NOMO-1 treated with DMSO at 0.1 percent for 48 hours (cell line): ENCODE data around the gene CC2D1B.

Experiments used
- DNase-seq: peaks from one replicate; lab custom pipeline; 2025; ENCODE audit not compliant: unreplicated experiment; lab: John Stamatoyannopoulos, UW

The CC2D1B gene

DNA sequence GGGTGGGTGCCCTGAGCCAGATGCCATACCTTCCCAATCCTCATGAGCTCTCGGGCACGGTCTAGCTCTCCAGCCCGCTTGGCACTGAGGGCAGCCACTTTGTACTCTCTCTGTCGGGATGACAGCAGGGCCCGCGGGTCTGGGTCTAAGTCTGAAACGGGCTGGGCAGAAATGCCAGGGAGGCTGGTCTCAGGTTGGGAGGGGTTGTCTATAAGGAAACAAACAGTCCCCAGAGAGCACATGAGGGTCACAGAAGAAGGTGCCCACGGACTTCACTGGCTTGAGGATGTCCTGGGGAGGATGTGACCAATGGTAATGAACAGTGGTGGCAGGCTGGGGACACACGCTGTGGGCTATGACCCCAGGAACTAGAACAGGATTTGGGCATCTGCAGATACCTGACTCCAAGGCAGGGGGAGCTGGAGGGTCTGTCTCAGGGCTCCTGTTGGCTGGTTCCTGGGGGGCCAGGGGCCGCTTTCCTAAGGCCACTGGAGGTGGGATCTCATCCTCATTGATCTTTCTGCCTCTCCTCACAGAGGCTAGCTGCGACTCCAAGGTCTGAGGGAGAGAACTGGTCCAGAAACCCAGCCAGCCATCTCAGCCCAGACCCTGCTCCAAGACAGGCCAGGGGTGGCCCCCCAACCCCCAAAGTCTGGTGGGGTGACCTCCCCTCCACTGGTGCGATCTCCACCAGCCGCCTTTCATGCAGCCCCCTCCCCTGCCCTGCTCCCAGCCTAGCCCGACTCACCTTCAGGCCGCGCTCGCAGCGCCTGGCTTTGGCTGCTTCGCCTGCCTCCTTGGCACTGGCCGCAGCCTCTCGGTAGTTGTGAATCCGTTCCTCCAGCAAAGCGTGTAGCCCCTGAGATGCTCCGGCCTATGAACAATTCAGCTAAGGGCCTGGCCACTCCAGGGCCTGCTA is 6.1 kb downstream of the CC2D1B start:
- no peak for DNase-seq

DNA sequence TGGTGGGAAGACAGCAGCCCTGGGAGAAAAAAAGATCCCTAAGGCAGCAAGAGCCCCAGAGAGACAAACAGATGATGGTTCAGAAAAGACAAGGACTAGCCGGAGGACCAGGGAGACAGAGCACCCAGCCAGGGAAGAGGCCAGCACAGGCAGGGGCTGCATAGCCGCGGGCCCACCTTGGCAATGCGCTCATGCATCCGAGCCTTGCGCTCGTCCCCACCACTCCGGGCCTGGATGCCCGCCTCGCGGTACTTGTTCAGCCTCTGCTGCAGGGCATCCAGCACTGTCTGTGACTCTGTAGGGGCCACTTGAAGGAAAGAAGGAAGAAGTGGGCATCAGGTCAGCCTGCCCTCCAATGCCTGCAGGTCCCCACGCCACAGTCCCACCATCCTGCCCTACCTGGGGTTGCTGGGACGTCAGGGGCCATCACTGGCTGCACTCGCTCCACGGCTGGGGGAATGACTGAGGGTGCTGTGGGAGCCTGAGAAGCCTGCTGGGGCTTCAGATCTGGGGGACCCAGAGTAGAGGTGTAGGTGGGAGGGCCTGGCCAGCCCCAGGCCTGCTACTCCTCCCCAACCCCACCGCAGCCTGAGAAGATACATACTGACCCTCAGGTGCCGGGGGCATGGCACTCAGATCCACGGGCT is 7.0 kb downstream of the CC2D1B start:
- DNase-seq: no peak

DNA sequence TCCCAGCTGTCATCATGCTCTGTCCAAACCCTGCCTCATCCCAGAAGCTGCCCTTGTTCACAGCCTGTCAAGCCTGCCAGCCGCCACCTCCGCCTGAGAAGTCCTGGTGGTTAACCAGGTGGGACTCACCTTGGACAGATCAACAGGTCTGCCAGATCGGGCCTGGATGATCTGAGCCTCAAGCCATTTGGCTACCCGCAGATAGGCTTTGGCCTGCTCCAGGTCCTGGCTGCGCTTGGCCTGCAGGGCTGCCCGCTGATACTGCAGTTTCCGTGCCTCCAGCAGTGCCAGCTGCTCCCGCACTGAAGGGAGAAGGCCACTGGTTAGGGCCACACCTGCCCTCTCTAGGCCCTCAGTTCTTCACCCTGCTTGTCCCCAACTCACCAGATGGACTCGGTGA is 8.6 kb downstream of the CC2D1B start:
- DNase-seq: no peak

DNA sequence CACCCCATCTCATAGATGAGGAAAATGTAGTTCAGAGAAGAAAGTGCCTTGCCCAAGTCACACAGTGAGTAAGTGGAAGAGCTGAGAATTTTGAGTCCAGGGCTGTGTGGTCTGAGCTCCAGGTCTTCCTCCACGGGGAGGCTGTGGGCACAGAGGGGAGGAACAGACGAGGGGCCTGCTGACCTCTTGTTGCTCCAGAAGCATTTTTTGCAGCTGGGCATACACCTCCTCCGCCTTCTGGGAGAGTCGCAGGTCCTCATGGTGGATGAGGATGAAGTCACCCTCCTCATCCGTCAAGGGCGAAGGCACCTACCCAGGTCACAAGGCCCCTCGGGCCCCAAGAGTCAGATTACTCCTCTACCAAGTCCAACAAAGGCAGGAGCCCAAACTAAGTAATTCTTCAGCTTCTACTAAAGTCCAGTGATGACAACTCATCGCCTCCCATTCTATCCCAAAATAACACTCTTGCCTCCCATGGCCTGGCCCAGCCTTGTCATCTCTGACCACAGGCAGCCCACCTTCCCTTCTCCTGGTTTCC is 9.1 kb downstream of the CC2D1B start:
- no peak for DNase-seq

DNA sequence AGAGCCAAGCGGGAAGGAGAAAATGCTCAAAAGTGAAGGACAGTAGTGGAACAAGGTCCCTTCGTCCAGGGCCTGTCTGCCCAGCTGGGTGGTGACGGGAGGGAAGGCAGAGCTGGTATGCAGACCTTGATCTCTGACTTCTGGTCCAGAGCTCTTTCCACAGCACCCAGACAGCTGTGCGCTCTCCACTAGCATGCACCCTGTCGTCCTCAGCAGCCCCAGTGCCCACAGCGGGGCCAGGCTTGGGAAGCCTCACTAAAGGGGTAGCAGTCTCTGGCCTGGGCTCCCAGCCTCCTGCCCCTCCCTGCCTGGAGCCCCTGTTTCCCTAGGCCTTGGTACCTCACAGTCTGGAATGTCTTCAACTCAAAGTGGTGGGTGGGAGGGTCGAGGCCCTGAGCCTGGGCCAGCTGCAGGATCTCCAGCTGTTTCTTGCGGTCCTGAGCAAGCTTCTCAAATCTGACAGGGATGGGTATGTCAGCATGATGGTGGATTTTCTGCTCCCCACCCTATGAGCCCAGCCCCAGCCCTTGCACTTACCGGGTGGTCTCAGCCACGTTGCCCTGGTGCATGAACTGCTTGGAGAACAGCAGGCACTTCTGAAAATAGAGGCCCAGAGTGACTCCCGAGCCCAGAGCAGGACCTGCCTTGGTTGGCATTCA is 10.0 kb downstream of the CC2D1B start:
- no peak for DNase-seq

DNA sequence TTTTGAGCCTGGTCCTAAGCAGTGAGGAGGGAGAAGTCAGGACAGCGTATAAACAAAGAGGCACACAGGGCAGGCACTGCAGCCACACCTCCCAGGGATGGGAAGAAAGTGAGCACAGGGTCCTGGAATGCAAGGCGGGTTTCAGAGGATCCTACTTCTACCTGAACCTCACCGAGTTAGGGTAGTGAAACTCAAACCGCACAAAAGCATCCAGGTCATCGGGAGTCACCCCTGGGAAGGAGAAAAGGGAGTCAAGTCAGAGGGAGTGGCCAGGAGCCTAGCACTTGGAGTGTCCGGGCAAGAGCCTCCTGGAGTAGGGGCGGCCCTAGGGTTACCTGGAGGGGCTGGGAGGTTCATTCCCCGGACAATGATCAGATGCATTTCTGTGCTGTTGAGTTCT is 10.6 kb downstream of the CC2D1B start:
- DNase-seq: no peak

DNA sequence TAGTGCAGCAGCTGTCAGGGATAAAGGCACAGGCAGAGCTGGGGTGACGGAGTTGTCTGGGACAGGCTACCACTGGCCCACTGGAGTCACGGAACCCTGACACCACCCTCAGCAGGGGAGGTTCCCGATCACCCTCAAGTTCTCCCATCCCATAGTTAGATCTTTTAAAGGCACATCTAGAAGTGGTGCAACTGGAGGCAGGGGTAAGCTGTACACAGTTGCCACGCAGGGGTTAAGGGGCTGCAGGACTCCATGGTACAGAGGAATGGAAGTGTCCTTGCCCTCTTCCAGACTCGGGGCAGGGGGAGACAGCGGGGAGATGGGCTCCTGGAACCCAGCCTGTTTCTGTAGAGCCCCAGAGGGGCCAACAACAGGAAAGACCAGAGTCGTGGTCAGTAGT is 13.3 kb downstream of the CC2D1B start:
- DNase-seq: no peak

DNA sequence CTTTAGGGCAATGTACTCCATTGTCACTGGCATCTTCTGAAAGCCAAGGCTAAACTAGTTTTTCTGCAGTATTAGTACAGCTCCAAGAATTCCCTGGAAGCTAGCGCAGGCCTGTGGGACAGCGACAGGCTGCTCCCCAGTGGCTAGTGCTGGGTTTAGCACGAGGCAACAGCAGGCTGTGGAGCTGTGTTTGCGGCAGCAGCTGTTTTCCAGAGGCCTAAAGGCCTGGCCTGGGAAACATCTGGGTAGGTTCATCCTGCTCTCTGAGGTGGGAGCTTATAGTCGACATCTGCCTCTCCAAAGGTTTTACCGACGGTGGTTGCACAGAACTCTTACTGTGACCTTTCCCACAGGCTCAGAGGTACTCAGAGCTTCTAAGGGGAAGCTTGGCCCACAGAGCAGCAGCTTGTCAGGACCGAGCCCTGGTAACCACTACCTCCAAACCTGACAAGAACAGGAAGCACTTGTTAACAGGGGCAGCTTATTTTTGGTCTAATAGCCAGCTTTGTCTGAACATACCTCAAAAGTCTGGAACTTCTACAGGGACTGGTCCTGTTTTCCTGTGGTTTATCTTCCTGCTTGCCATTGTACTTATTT is 17.2 kb downstream of the CC2D1B start:
- no peak for DNase-seq

DNA sequence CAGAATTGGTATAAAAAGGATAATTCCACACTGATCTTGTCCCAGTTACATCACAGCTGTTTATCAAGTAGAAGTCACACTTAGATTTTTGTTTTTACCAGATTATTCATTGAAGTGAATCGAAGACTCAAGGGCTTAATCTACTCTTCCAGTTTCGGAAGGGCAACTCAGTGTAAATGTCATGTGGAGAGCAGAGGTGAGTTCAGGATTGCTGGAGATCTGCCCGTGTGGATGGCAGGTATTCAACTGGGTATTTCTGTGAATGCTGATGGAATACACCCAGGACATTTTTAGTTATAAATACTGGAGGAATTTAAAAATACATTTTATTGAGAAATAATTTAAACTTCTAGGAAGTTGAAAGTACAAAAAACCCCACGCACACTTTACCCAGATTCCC is 19.4 kb downstream of the CC2D1B start:
- no peak for DNase-seq

DNA sequence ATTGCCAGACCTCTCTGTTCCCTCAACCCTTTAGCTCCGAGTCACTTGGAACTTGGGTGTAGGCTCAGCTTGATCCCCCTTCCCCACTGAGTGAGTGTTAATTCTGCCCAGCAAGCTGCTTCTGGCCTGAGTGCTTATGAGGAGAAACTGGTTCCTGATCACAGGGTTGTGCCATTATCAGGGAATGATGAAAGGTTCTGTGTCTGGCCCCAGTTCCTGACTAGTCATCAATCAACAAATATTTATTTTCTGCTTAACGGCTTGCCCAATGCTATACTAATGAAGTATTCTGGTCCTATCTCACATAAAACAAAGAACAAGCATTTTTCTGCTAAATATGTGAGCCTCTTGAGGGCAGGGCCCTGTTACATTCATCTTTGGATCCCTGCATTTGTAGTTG is 20.8 kb downstream of the CC2D1B start:
- no peak for DNase-seq

DNA sequence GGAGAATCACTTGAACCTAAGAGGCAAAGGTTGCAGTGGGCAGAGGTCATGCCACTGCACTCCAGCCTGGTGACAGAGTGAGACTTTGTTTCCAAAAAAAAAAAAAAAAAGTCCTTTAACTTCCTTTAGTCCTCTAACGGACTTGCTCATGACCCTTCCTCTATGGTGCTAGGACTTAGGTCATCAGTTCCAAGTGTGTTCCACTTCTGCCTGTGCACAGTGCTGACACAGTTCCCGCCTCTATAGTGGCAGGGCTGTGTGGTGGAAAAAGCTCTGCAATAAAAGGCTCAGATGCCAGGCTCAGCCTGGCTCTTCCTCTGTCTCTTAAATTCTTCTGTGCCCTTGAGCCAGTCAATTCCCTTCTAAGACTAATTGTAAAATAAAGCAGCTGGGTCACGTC is 22.0 kb downstream of the CC2D1B start:
- DNase-seq: no peak

DNA sequence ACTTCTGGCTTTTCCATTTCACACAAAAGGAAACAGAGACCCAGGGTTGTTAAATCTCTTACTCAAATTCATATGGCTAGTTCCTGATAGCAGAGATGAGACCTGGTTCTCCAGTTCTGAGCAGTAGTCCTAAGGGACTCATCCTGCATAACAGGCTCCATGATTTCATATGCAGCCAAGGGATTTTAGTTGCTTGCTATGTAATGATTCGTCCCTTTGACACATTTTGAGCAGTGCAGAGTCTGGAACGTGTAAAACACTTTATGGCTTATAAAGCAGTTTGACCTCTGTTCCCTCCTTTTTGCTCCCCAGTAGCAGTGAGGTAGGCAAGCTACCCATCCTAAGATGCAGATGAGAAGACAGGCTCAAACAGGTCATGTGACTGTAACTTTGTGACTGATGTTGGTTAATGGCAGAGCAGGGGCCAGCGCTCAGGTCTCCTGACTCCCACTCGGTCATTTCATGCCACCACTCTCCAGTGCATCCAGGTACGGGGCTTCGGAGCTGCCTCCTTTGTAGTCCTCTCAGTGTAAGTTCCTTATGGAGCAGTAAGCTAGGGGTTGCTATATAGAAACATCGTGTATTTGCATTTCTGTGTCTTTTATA is 24.2 kb downstream of the CC2D1B start:
- DNase-seq: no peak

DNA sequence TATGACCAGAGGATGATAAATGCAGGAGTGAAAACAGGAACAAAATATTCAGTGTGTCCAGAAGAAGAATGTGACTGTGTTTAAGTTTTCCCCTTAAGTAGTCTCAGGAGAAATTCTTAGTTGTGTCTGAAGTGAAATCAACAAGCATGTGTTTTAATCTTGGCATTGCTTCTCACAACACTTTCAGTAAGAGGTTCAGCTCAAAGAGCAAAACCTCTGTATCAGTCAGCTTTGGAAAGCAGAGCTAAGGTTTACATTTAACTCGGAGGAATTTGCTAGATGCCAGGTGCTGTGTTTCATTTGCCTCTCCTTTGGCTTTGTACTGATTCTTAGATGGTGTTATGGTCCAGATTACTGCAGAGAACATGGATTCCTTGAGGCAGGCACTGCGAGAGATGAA is 28.6 kb downstream of the CC2D1B start:
- DNase-seq: no peak

DNA sequence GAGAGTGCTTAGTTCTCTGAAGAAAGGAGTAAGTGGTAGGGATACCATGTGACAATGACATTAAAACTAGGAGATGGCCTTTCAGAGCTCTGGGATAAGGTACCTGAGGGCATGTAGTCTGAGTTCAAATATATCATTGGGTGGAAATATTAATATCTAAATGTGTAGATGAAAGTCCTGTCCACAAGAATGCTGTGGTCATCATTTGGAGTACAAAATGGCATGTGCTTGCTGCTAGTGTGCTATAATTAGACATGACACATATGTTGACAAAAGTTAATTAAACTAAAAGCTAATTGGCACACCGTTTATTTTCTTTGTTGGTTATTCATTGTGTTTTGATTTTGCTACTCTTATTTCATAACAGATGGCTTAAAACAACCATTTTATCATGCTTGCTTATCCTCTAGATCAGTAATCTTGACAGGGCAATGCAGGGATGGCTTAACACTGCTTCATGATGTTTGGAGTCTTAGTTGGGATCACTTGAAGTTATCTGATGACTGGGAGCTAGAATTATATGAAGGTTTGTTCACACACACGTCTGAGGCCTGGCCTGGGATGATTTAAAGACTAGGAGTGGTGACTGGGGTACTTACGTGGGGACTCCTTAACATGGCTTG is 31.0 kb downstream of the CC2D1B start:
- no peak for DNase-seq

DNA sequence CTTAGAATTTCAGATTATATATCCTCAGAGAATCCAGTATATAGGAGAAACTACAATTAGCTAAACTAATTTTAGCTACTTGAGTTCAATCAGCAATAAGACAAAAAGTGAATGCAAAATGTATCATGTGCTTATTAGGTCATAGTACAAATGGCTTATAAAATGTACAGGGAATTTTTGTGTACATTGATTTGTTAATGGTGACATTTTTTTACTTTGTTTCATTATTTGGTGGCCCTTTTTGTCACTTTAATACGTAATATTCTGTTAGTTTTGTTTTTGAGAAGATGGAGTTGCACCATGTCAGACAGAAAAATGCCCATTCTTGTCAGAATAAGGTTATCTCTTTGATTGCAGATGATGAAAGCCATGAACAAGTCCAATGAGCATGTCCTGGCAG is 33.6 kb downstream of the CC2D1B start:
- no peak for DNase-seq

DNA sequence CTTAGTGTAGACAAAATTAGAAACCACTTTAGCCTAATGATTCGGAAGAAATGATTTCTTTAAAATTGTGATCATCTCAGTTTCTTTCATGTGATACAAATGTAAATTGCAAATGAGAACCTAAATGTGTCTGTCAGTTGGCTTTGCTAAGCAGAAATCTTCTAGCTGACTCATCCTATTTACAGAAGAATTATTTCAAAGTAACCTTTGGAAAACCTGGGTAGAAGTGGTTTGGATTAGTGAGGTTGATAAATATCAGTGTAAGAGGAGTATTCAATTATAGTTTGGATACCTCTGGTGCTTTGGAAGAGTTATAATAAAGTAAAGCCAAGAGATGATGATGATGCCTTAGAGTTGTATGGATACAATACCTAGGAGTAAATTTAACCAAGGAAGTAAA is 37.4 kb downstream of the CC2D1B start:
- no peak for DNase-seq

DNA sequence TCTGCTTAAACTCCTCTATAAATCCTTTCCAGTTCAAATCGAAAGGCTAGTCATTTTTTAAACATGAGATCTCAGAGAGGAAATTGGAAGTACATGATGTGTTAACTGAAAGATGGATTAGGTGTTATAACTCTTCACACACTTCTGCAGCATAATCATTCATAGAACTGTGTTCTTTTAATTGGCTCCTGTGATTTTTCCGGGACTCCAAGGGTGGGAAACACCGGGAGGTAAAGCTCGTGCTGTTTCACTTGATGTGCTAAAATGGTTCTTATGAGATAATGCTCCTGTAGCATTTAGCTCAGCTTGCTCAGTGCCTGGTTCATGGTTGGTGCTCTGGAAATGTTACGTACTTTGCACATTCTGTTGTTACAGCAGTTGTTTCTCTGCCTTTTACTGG is 40.2 kb downstream of the CC2D1B start:
- DNase-seq: no peak

DNA sequence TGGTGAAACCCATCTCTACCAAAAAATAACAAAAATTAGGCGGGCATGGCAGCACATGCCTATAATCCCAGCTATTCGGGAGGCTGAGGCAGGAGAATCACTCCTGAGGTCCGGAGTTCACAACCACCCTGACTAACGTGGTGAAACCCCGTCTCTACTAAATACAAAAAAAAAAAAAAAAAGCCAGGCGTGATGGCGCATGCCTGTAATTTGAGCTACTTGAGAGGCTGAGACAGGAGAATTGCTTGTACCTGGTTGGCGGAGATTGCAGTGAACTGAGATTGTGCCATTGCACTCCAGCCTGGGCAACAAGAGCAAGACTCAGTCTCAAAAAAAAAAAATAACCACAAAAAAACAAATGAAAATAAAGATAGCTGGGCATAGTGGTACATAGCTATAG is 42.3 kb downstream of the CC2D1B start:
- DNase-seq: no peak

DNA sequence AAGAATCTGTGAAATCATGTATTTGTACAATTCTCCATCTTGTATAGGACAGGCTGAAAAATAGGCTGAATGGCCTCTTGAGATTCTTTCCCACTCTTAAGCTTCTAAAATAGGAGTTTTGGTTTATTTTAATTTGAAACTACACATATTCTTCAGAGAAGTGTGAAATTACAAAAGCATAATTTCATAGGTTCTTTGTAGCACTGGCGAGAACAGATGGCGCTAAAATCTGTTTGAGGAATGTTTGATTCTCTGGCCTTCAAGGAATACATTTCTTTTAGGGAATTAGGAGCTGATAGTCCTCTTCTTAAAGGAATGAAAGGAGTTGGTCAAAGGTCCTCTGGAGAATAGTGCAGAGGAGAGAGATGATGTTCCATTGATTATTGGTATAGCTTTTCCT is 44.9 kb downstream of the CC2D1B start:
- DNase-seq: no peak

DNA sequence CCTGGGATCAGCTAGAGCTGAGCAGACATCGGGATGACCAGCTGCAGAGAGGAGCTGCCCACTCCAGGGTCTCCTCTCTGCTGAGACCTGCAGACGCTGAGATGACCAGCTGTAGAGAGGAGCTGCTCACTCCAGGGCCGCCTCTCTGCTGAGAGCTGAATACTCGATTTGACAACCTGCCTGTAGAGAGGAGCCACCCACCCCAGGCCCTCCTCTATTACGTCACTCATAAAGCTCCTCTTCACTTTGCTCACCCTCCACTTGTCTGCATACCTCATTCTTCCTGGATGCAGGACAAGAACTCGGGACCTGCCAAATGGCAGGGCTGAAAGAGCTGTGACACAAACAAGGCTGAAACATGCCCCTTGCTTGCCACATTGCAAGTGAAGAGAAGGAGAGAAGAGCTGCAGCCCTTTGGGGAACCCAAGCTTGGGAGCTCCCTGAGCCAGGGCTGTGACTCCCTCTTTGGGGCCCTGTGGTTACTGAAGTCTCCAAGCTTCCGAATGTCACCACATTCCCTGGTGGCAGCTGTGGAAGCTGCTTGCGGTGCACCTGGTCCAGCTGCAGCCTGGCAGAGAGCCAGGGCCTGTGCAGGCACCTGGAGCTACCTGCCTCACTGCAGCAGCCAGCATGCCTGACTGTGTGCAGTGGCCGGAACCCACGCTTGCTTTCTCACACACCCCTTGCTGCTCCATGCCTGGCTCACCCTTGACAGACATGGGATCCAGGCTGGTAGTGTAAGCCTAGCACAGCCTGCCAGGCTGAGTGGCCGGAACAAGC is 59.6 kb downstream of the CC2D1B start:
- no peak for DNase-seq
